Mammary epithelial cell (primary cell): Measurements from ENCODE around the gene FLAD1.

Experiments used
- CTCF ChIP-seq, 2 donors: IDR thresholded peaks in 1 of 2; conservative IDR thresholded peaks in 1 of 2; 2 replicates each; pipeline ENCODE4 v1.5.1; 2011 to 2012; ENCODE audit warnings: inconsistent platforms in 2 of 2, low read length in 2 of 2, mild to moderate bottlenecking in 2 of 2, control low read depth in 1 of 2, low read depth in 1 of 2; ENCODE audit not compliant: insufficient read depth in 1 of 2; ENCODE audit errors: extremely low read depth in 1 of 2
- EZH2 ChIP-seq: IDR thresholded peaks from 2 replicates; pipeline ENCODE4 v1.6.1; 2012; ENCODE audit warnings: low read length, inconsistent platforms, borderline replicate concordance

DNA sequence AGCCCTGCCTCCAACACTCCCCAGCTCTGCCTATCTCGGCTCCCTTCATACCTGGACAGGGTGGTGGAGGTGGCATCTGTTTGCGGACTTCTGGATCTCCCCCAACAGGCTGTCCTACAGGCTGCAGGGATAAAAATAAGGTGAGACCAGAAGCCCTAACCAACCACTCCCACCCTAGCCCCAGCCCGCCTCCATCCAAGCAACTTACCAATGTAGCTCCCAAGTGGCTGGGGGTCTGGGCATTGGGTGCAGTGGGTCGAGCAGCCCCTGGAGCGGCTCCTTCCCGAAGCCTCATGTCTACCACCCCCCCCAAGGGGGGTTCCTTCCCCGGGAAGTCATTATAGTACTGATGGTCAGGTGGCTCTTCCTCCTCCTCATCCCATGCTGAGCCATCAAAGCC, 17.0 kb upstream of the FLAD1 start:
- no peak for TF ChIP-seq CTCF (conservative IDR thresholded peaks at IDR 0.05 in 1 of 2, IDR thresholded peaks at IDR 0.05 in 1 of 2; ENCODE audit: extremely low read depth in 1 of 2, insufficient read depth in 1 of 2, low read depth in 1 of 2, low read length in 2 of 2)
- no peak for TF ChIP-seq EZH2
